Loucy (cell line): ENCODE data around the gene EIF3K.

ENCODE experiments used
- CTCF ChIP-seq: fragments of 200-600 bp; sonication (generic); conservative IDR thresholded peaks from 2 replicates; pipeline ENCODE4 v1.5.1; 2014; ENCODE audit warnings: mild to moderate bottlenecking, antibody characterized with exemption, low read length
- EZH2phosphoT487 ChIP-seq: fragments of 200-600 bp; IDR thresholded peaks from 2 replicates; pipeline ENCODE4 v1.6.1; 2018; ENCODE audit warnings: antibody characterized with exemption, mild to moderate bottlenecking, moderate library complexity, borderline replicate concordance

- TF ChIP-seq CTCF (no peak), EZH2phosphoT487 (no peak)
Observed at GRCh38 chr19:38614289-38614688, 4.7 kb upstream of the EIF3K start.
